ENCODE data around the gene NOG. TPM values are rescaled to one million over a fixed set of nuclear protein-coding genes. Genes with fewer than 3 reads are reported as not detected.

The NOG gene
- total and polyA plus RNA-seq, 9 of the 15 experiments (the other 6 are each of a cell fraction or from before 2014, with no cell fraction given) = not detected

- Histone ChIP-seq H3K36me3 (ENCODE audit: control insufficient read depth, insufficient read depth, low read length) (no peaks in the 10 kb centered on the region), H3K9me1 (ENCODE audit: control insufficient read depth, insufficient read depth, low read length) (no peaks in the 10 kb centered on the region), H4K20me1 (replicated peaks; ENCODE audit: control insufficient read depth, insufficient read depth, low read length) (no peaks in the 10 kb centered on the region), H3K27ac (ENCODE audit: extremely low read depth, low read depth, low read length) (no peak overlapping the region), H3K4me3 (no peak overlapping the region), H3K4me2 (ENCODE audit: insufficient read depth, low read length) (no peak overlapping the region), H3K9ac (ENCODE audit: insufficient read depth in 1 of 2, low read depth in 2 of 2, low read length in 2 of 2) (no peak overlapping the region), H3K4me1 (replicated peaks in 1 of 2; ENCODE audit: control insufficient read depth in 2 of 2, insufficient read depth in 2 of 2, low read length in 2 of 2) (no peaks in the 10 kb centered on the region), H3K79me2 (ENCODE audit: control insufficient read depth, insufficient read depth, low read length) (no peaks in the 10 kb centered on the region), H2AFZ (ENCODE audit: low read depth, low read length) (no peak overlapping the region), H3K9me3 (replicated peaks; ENCODE audit: control insufficient read depth, insufficient read depth, low read depth, low read length) (no peaks in the 10 kb centered on the region), H3K27me3 (ENCODE audit: control insufficient read depth in 2 of 2, insufficient read depth in 2 of 2, low read length in 2 of 2) (no peaks in the 10 kb centered on the region; a peak in 1 of 5 replicates)
- BruUV-seq (replicated peaks) = no TSS peak
- FAIRE-seq = no peak
- DNase-seq (ENCODE audit: extremely low read depth in 1 of 4, low spot score in 3 of 4) = no peak
- ChIA-PET POLR2A (no interaction called here), CTCF (ENCODE audit: low intra/inter-chr PET ratio) (no interaction called here)
- intact Hi-C loops (cut with micrococcal nuclease) = no loop called here
- 0% methylated on average over 2 of the region's 2 CpGs for WGBS (ENCODE audit: insufficient coverage, low coverage, missing lambda C conversion rate)
- ATAC-seq = no peak
- in situ Hi-C loops (cut with MboI) = no loop called here
- TF ChIP-seq RHOXF2B (CRISPR knock-in tag; conservative IDR thresholded peaks at IDR 0.05) (no peak), MEF2D (tag; conservative IDR thresholded peaks at IDR 0.05; ENCODE audit: low read depth) (no peak), CTBP1 (IDR thresholded peaks at IDR 0.05; ENCODE audit: borderline replicate concordance) (no peak), TCF7L2 (IDR thresholded peaks at IDR 0.05; ENCODE audit: low read depth, low read length) (no peak), MYNN (IDR thresholded peaks at IDR 0.05) (no peak), MYNN (CRISPR knock-in tag; IDR thresholded peaks at IDR 0.05) (no peak), ARID3B (CRISPR knock-in tag; IDR thresholded peaks at IDR 0.05; ENCODE audit: borderline replicate concordance) (no peak), SOX6 (IDR thresholded peaks at IDR 0.05) (no peak), SMARCC2 (IDR thresholded peaks at IDR 0.05; ENCODE audit: low read depth) (no peak), ZNF592 (IDR thresholded peaks at IDR 0.05) (no peak), NFATC3 (IDR thresholded peaks at IDR 0.05) (no peak), HNRNPUL1 (IDR thresholded peaks at IDR 0.05; ENCODE audit: low read length) (no peak), NCOA6 (IDR thresholded peaks at IDR 0.05) (no peak), ZFP36 (IDR thresholded peaks at IDR 0.05; ENCODE audit: low read depth, low read length, partially characterized antibody) (no peak), ARNT (IDR thresholded peaks at IDR 0.05) (no peak), MEIS2 (IDR thresholded peaks at IDR 0.05; ENCODE audit: partially characterized antibody) (no peak), LARP7 (IDR thresholded peaks at IDR 0.05) (no peak), CREBBP (IDR thresholded peaks at IDR 0.05; ENCODE audit: low read depth, low read length) (no peak)
These were observed 21.0 kb downstream of the NOG start for GRCh38 chr17:56614522-56614921.

All from K562 (cell line).